ENCODE results near the gene TNP2.

TNP2 gene

GRCh38 chr16:11268921-11269375, at the start of gene TNP2:
TNP2 (minus strand) TSS chr16:11269325; CDS start chr16:11269262, 63 bp downstream.
- CTCF ChIA-PET = interaction anchor here (0.6 kb wide), 1 partner anchor 12 kb away, joined by 3 read pairs; no protein-coding TSS in a partner anchor
- TF ChIP-seq FOXM1 (IDR thresholded peaks at IDR 0.05; ENCODE audit: borderline replicate concordance) (no peak), PKNOX1 (IDR thresholded peaks at IDR 0.05) (no peak), NFRKB (IDR thresholded peaks at IDR 0.05) (no peak), ARNT (IDR thresholded peaks at IDR 0.05) (no peak), SP1 (IDR thresholded peaks at IDR 0.05) (no peak), ELF4 (IDR thresholded peaks at IDR 0.05) (no peak), TARDBP (IDR thresholded peaks at IDR 0.05) (no peak), CTBP1 (IDR thresholded peaks at IDR 0.05; ENCODE audit: borderline replicate concordance) (no peak), L3MBTL2 (conservative IDR thresholded peaks at IDR 0.05) (no peak)
- POLR2A ChIA-PET = interaction anchor here (1.2 kb wide), 1 partner anchor 13 kb away, joined by 4 read pairs; the partner anchor contains the start of gene SOCS1
- DNase-seq (ENCODE audit: extremely low spot score) = no peak

GRCh38 chr16:11318817-11319216, 49.7 kb upstream of the TNP2 start:
- no peak for DNase-seq (ENCODE audit: extremely low spot score)
- CTCF ChIA-PET = interaction anchor here (0.7 kb wide), 1 partner anchor 21 kb away, joined by 3 read pairs; no protein-coding TSS in a partner anchor
- POLR2A ChIA-PET = interaction anchor here (1.5 kb wide), 1 partner anchor 63 kb away, joined by 3 read pairs; the partner anchor contains the start of gene SOCS1
- TF ChIP-seq SUZ12 (IDR thresholded peaks at IDR 0.05) (no peak), TARDBP (IDR thresholded peaks at IDR 0.05) (no peak)

- TF ChIP-seq SUZ12 (IDR thresholded peaks at IDR 0.05) (no peak), ELF4 (IDR thresholded peaks at IDR 0.05) (no peak), PKNOX1 (IDR thresholded peaks at IDR 0.05) (no peak)
- no peak for DNase-seq (ENCODE audit: extremely low spot score)
- POLR2A ChIA-PET = no interaction called here
- CTCF ChIA-PET = no interaction called here
Observed at GRCh38 chr16:11316331-11317015, 47.3 kb upstream of the TNP2 start.

- POLR2A ChIA-PET = no interaction called here
- TF ChIP-seq FOXM1 (IDR thresholded peaks at IDR 0.05; ENCODE audit: borderline replicate concordance) = no peak
- no peak for TF ChIP-seq NFRKB (IDR thresholded peaks at IDR 0.05)
- no peak for TF ChIP-seq FOXA1 (IDR thresholded peaks at IDR 0.05)
- TF ChIP-seq PKNOX1 (IDR thresholded peaks at IDR 0.05) = no peak
- TF ChIP-seq BHLHE40 (IDR thresholded peaks at IDR 0.05; ENCODE audit: borderline replicate concordance) = no peak
- no peak for TF ChIP-seq ELF4 (IDR thresholded peaks at IDR 0.05)
- TF ChIP-seq ZNF384 (IDR thresholded peaks at IDR 0.05) = no peak
- CTCF ChIA-PET = no interaction called here
- no peak for DNase-seq (ENCODE audit: extremely low spot score)
Observed at GRCh38 chr16:11315510-11315909, 46.4 kb upstream of the TNP2 start.

GRCh38 chr16:11314309-11314894, 45.3 kb upstream of the TNP2 start:
- no peak for DNase-seq (ENCODE audit: extremely low spot score)
- POLR2A ChIA-PET = no interaction called here
- CTCF ChIA-PET = no interaction called here
- TF ChIP-seq SP1 (IDR thresholded peaks at IDR 0.05) = no peak
- TF ChIP-seq CTBP1 (IDR thresholded peaks at IDR 0.05; ENCODE audit: borderline replicate concordance) = no peak
- TF ChIP-seq HDGF (IDR thresholded peaks at IDR 0.05; ENCODE audit: borderline replicate concordance) = no peak
- TF ChIP-seq NFRKB (IDR thresholded peaks at IDR 0.05) = no peak
- TF ChIP-seq PKNOX1 (IDR thresholded peaks at IDR 0.05) = no peak
- TF ChIP-seq ZNF384 (IDR thresholded peaks at IDR 0.05) = no peak
- TF ChIP-seq TARDBP (IDR thresholded peaks at IDR 0.05) = no peak
- no peak for TF ChIP-seq FOXK2 (IDR thresholded peaks at IDR 0.05)
- no peak for TF ChIP-seq FOXA1 (IDR thresholded peaks at IDR 0.05)

GRCh38 chr16:11313493-11314308, 44.6 kb upstream of the TNP2 start:
- POLR2A ChIA-PET = interaction anchor here (1.5 kb wide), 1 partner anchor 58 kb away, joined by 5 read pairs; the partner anchor contains the start of gene SOCS1

More at GRCh38 chr16:11313493-11314308, 44.6 kb upstream of the TNP2 start:
- no peak for DNase-seq (ENCODE audit: extremely low spot score)
- CTCF ChIA-PET = interaction anchor here (0.6 kb wide), 2 partner anchors 58 to 213 kb away, joined by 3 to 5 read pairs; no protein-coding TSS in a partner anchor
- TF ChIP-seq L3MBTL2 (conservative IDR thresholded peaks at IDR 0.05) (no peak), FOXM1 (IDR thresholded peaks at IDR 0.05; ENCODE audit: borderline replicate concordance) (no peak), ELF4 (IDR thresholded peaks at IDR 0.05) (no peak)

All from HEK293T (cell line).